Fibroblast of pulmonary artery (primary cell): Measurements from ENCODE around the gene RIPOR2.

Experiments used
- DNase-seq: peaks from one replicate; pipeline ENCODE4 v3.0.0-alpha.2; 2010; ENCODE audit warnings: low read depth
- H3K4me3 ChIP-seq: replicated peaks from 2 replicates; pipeline ENCODE4 v1.5.1; 2011; ENCODE audit warnings: low read depth, mild to moderate bottlenecking, control low read depth, low read length, moderate library complexity
- TF ChIP-seq, protein P1 (sequence below): IDR thresholded peaks from 2 replicates; pipeline ENCODE4 v1.5.1; 2011; ENCODE audit warnings: mild to moderate bottlenecking, control low read depth, low read length, inconsistent platforms; ENCODE audit errors: missing control alignments

RIPOR2 gene

DNA sequence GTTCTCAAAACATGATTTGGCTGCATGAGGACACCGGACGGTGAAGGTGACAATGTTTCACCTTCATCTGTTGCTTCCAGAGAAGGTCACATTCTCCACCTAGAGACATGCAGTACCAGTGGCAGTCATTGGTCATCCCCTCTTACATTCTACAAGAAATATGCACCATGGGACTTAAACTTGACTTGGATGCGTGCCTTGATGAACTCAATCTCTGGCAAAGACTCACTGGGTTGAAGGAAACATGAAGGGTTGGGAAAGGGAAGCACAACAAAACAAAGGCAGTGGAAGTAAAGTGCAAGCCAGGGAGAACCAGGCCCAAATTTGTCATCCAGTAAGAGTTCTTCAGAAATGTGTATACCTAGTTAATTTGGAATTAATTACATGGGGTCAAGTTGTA, 97.7 kb downstream of the RIPOR2 start:
- TF ChIP-seq, protein P1, sequence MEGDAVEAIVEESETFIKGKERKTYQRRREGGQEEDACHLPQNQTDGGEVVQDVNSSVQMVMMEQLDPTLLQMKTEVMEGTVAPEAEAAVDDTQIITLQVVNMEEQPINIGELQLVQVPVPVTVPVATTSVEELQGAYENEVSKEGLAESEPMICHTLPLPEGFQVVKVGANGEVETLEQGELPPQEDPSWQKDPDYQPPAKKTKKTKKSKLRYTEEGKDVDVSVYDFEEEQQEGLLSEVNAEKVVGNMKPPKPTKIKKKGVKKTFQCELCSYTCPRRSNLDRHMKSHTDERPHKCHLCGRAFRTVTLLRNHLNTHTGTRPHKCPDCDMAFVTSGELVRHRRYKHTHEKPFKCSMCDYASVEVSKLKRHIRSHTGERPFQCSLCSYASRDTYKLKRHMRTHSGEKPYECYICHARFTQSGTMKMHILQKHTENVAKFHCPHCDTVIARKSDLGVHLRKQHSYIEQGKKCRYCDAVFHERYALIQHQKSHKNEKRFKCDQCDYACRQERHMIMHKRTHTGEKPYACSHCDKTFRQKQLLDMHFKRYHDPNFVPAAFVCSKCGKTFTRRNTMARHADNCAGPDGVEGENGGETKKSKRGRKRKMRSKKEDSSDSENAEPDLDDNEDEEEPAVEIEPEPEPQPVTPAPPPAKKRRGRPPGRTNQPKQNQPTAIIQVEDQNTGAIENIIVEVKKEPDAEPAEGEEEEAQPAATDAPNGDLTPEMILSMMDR = no peak
- H3K4me3 ChIP-seq = no peak overlapping the region
- peak; percentile 73 for DNase-seq

DNA sequence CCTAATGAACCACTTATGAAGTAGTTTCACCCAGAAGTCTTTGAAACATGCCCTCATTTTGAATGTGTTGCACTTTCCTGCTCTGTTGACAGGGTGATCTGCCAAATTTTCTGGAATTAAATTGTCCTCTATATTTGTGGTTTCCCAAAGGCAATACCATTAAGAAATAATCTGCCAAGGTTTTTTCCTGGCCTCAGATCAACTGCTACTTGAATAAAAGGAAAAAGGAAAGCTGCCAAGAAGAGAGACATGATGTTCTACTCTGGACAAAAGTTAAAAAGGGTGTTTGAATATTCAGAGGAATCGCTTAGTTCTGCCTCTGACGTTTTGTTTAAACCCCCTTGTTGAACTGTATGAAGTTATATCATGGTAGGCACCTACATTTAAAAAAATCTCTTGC, 99.7 kb downstream of the RIPOR2 start:
- DNase-seq = peak; percentile 18
- H3K4me3 ChIP-seq = no peak overlapping the region
- TF ChIP-seq, protein P1 = no peak

DNA sequence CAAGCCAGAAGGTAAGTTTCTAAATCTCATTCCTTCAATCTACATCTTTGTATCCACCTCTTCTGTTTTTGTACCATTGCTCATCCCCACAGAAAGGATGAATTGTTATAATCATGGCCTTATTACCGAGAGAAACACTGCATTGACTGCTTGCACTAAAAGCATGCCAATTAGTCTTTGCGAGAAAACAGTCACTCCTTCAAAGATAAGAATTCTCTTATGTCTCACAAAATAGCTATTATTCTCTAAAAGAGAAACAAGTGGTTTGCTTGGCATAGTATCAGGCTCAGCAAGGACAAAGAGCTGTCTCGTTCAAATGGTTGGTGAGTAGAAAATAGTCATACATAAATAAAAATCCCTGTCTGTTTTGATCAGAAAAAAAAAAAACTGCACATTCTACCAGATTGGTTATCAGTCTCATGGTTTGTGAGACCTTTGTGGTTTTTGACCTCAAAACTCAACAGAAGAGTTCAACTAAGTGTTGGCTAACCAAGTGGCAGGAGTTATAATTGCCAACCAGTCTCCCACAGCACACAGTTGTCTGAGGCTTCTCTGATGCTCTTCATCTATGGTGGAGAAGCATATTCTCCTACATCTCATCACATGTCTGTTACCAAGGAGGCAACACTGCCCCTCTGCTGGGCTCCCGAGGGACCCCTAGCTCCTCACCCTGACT, 101.9 kb downstream of the RIPOR2 start:
- no peak overlapping the region for H3K4me3 ChIP-seq
- TF ChIP-seq, protein P1 = no peak
- no peak for DNase-seq

GRCh38 chr6:24832794-24833193, 103.0 kb downstream of the RIPOR2 start:
- no peak for DNase-seq
- no peak overlapping the region for H3K4me3 ChIP-seq
- TF ChIP-seq, protein P1 = no peak

- H3K4me3 ChIP-seq = no peak overlapping the region
- no peak for DNase-seq
- TF ChIP-seq, protein P1 = no peak
Observed at GRCh38 chr6:24831771-24832716, 103.7 kb downstream of the RIPOR2 start.

GRCh38 chr6:24829657-24830056, 106.1 kb downstream of the RIPOR2 start:
- TF ChIP-seq, protein P1 = peak; percentile 7

More at GRCh38 chr6:24829657-24830056, 106.1 kb downstream of the RIPOR2 start:
- DNase-seq = no peak
- H3K4me3 ChIP-seq = no peak overlapping the region
